HG02588 (cell line): Measurements from ENCODE around the gene PDZD2.

Source experiments
- ATAC-seq: cut with Tn5 transposase; IDR thresholded peaks from one replicate; pipeline ENCODE4 v1.9.1; 2021; ENCODE audit warnings: mild to moderate bottlenecking, moderate library complexity; ENCODE audit not compliant: unreplicated experiment

PDZD2 gene

DNA sequence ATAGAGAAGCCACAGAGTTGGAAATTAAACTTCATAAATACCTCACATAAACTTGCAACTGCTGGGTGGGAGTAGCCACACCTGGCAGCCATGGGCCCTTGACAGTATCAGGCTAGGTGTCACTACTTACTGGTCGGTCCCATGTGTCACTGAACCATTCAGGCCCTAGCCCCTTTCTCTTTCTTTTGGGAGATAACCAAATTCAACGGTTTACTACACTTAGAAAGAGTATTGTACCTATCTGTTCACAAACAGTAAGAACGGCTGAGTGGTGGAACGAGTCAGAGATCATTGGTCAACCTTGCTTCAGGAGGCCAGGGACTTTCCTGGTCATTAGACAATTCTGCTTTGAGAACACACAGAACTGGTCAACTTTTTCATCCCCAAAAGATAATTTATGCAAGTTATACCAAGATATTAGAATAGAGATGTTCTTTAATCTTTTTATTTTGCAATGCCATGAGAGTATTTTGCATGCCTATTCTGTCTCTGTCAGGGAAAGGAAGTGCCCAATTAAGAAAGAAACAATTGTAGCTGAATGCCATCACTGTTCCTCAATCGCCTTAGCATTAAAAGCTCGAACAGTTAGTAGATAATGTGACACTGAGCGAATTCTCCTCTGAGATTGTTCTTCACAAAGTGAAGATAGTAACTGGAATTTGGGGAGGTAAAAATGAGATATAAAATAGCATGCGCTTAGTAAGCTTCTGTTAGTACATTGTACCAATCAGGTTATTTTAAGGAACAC lies 484.3 kb downstream of the PDZD2 start:
- peak; percentile 67 for ATAC-seq

DNA sequence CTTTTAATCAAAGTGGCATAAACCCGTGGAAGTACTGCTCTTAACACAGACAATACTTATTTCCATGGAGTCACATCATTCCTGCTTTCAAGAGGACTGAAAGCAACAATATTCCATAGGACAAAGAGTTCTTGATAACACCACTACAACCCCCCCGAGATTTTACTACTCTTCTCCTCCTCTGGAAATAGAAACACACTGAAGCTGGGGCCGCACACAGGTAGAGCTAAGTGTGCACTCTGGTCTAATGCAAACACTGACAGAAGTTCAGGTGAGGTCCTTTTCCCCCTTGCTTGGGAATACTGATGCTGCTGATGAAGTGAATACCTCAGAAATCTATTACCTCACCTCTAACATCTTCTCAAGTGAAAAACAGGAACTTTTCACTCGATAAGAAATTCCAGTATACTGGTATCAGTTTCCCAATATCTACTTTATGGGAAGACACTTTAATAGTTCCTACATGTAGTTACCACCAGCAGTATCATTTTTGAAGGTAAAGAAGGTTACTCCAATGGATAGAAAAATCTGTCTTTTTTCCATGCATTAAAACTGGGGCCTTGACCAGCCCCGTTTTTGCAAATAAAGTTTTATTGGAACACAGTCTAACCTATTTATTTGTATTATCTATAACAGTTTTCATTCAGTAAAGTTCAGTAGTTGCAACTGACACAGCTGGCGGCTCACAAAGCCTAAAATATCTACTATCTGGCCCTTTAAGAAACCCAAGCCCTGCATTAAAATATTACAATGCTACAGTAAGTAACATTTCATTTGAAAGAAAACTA lies 485.2 kb downstream of the PDZD2 start:
- ATAC-seq: no peak

DNA sequence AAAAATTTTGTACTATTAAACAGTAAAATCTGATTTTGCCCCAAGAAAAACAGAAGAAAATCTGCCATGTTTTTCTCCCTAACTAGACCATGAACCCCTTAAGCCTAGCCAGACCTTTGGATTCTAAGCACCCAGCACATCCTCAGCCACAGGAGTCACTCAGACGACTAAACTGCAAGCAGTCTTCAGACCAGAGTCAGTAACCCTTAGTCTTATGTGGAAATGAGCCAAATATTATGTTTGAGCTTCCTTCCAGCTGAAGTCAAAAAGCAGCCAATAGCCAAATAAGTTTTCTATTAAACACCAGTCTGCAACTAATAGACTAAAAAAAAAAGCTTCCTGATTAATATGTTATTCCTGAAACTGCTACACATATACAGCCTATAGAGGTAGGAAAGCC lies 487.8 kb downstream of the PDZD2 start:
- ATAC-seq: no peak

DNA sequence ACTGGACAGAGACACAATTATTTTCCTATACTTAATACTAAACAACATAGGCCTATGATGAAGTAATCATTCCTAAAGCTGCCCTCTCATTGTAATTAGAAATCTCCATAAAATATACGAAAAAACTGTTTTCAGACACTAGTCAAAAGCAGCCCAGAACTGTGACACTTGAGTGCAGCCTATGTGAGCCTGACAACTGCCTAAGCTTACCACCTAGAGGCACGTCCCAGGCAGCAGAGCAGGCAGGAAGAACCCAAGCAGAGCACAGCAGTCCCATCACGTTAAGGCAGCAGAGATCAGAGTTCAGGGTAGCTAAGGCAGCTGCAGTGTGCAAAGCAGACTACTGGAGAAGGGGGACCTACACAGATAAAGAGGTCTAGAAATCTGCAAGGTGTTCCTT lies 488.8 kb downstream of the PDZD2 start:
- no peak for ATAC-seq

DNA sequence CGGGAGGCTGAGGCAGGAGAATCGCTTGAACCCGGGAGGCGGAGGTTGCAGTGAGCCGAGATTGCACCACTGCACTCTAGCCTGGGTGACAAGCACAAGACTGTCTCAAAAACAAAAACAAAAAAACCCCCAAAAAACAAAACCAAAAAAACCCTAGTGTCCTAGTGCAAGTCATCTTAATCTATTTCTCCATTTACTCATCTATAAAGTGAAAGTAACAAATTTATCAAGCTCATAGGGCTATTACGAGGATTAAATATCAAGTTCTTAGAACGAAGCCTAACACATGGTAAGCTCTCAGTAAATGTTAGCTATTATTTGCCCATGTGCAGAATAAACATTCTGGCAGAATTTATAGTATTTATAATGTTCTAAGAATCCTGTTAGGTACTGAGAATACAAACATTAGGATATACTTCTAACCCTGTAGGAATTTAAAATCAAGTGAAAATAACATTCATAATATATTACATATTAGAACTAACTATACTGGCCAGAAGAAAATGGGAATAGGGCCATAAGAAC lies 490.2 kb downstream of the PDZD2 start:
- no peak for ATAC-seq

DNA sequence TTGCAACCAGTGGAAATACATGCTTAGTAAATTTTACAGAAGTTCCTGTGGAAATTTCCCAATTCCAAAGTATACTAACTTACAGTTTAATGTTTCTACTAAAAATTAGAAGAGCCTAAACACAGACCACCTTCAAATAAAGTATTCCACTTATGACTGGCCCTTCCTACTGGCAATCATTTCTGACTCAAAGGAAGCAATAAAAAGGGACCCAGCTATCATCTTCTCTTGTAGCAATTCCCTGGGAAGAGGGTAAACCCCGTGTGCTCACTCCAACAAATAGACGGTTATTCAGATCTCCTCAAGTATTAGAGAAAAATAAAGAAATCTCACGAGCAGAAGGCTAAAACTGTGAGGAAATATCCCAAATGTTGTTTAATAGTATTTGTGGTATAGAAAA lies 491.9 kb downstream of the PDZD2 start:
- ATAC-seq: no peak

DNA sequence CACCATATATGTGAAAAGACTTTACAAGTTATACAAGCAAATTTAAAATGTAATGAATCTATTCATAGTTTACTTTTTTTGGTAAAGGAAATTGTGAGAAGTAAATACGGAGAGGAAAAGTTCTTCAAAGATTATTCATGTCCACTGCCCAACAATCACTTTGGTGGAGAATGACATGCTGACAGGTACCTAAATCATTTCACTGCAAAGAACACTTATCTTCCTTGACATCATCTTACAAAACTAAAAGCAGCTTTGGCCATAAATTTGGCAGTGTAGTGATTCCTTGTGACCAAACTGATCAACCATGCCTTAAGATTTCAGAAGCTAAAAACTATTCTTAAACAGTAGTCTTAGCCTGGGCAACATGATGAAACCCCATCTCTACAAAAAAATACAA lies 492.7 kb downstream of the PDZD2 start:
- no peak for ATAC-seq

DNA sequence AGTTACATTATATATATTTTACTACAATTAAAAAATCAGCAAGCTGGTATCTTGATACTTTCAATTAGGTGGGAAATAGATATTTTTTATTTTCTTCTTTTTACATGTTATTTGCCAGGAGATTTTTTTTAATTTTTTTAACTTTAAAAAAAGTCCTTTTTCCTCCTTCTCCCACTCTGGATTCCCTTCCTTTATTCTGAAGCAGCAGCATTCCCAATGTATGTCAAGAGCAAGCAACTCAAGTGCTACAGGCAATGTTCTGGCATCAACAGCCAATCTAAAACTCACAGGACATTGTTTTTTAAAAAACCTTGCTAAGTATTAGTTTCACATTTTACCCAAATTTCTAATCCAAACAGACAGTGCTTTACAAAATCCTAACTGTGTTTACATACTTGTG lies 493.8 kb downstream of the PDZD2 start:
- ATAC-seq: no peak

DNA sequence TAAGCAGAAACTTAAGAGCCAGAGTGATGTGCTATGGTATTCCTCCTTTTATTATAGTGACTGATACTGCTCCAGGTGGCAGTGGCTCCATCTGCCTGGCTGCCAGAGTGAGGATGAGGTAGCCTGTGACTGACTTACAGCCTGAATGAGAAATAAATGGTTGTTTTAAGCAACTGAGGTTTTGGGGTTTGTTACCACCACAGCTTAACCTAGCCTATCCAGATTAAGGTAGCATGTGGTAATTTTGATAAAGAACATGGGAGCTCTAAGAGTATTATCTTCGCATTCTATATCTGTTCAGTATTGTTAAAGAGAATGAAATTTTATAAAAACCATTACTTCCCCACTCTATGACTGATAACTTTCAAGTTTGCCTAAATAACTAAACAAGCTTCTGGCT lies 496.2 kb downstream of the PDZD2 start:
- ATAC-seq: no peak

DNA sequence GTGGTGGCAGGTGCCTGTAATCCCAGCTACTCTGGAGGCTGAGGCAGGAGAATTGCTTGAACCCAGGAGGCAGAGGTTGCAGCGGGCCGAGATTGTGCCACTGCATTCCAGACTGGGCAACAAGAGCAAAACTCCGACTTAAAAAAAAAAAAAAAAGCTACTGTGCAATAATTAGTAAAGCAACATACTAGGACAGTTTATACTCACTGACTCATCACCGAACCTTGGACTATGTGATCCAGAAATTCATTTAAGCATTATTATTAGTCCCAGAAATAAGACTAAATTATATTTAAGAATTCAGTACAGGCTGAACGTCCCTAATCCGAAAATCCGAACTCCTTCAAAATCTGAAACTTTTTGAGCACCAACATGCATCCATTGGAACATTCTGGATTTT lies 497.4 kb downstream of the PDZD2 start:
- no peak for ATAC-seq

DNA sequence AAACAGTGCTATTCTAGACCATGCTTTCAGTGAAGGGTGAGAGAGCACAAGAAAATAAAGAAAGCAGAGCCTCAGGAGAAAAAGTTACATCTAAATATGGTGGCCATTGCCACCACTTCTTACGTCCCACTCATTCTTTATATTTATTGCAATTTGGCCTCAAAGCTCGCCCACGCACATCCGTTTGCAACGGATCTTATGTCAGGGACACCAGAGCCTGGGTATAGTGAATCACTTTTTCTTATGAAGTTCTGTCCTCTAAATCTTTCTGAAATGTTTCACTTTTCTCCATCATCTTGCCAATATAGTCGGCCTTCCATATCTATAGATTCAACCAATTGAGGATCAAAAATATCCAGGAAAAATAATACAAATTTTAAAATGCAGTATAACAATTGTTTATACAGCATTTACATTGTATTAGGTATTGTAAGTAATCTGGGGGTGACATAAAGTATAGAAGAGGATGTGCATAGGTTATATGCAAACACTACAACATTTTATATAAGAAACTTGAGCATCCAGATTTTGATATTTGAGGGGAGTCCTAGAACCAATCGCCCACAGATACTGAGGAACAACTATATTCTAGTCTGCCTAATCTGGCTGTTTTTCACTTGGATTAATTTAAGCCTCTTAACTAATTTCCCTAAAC lies 500.0 kb downstream of the PDZD2 start:
- no peak for ATAC-seq

DNA sequence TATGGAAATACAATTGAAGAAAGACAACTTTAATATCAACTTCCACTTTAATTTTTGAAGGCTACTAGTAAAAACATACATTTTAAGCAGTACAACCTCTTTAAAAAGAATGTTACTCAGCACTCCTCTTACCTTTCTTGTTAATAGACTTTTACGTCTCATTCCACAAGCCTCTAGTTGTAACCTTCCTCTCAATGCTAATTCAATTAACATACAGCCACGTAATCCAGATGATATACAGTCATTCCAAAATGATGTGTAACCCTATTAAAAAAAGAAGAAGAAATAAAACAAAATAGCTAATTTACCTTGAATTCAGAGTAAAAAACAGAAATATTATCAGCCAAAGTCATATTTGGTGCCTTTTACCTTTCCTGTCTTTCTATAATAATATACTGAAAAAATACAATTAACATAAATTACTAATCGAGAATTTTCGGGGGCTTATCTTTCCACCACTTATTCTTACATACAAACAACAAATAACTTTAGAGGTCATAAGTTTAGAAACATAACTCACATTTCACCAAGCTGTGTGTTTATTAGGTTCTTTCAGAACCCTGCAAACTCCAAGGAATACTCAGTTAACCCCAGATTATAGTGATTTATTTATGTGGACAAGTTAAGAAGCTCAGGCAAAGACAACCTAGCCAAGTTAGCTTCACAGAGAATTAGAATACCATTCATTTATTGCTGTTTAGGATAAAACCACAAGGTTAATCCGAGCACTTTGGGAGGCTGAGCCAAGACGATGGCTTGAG lies 504.9 kb downstream of the PDZD2 start:
- ATAC-seq: no peak

DNA sequence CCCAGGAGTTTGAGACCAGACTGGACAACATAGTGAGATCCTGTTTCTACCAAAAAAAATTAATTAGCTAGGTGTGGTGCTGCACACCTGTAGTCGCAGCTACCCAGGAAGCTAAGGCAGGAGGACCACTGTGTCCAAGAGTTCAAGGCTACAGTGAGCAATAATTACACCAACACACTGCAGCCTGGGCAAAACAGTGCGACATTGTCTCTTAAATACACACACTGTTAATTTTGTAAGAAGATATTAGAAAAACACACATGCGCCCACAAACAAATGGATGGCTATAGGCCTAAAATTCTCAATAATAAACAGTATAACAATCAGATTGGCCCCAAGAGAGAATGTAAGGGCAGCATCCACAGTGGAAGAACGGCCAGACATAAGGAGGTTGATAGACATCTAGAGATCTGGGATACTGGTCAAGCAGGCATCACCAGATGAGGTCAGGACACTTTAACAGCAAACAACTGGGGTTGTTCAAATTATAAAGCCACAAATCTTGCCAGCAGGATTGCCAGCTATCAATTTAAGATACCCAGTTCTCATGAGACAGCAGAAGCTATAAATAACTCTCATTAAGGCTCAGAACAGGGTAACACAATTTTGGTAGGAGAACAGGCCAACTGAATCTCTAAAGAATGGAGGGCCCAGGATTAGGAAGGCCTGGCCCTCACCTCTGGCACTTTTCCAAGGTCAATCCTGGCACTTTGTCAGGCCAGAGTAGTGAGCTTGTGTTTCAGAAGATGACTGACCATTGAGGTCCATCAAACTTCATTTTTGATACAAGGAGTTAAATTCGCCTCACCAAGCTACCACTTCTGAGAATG lies 505.7 kb downstream of the PDZD2 start:
- ATAC-seq: no peak

DNA sequence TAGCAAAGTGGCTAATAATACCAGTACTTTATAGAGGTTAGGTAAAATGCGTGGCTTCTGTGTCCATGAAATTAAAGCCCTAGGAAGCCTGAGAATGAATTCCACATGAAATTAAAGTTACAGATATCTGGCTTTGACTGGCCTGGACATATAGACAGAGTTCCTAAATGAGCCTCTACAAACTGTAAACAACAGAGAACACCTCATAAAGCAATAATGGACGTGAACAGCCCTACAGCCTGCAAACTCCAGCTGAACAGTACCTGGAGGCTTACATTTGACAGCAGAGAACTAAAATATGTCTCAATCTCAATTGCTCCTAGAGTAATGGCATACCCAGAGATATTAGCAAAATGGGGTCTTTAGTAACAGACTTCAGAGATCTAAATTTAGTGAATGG lies 506.4 kb downstream of the PDZD2 start:
- no peak for ATAC-seq

DNA sequence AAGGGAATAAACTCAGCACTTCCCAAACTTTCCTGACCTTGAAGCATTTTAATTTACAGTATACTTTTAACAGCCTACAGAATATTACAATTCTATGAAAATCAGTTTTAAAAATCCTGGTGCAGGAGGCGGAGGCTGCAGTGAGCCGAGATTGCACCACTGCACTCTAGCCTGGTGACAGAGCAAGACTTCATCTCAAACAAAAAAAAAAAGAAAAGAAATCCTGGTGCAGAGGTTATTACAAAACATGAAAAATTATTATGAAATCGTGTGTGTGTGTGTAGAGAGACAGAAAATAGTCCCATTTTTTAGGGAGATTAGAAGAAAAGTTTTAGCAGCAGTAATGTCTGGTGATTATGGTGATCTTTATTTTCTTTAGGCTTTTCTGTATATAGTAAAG lies 508.3 kb downstream of the PDZD2 start:
- no peak for ATAC-seq

DNA sequence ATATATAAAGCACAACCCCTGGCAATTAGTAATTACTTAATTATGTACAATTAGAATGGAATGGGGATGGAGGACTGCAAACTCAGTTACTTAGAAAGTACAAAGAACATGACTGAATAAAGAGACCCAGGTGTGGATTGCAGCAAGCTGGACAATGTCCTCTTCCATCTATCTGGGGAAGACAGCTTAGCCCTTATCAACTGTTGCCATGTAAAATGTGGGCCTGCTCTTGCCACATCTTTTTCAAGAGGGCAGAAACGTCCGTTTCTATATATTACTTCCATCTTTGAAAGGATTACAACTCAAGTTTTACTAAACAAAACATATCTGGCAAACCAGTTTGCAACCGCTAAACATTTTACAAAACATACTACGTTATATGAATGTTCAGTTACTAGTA lies 509.0 kb downstream of the PDZD2 start:
- no peak for ATAC-seq

DNA sequence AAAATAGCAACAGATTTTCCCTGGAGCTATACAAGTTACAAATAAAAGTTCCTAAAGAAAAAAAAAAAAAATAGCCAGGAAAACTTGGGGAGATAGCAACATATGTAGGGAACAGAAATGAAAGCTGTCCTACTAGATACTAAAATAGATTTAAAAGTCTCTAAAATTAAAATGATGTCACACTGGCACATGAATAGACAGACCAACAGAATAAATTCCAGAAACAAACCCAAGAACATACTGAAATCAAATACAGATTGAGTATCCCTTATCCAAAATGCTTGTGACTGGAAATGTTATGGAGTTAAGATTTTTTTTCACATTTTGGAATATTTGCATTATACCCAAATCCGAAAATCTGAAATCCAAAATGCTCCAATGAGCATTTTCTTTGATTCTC lies 511.4 kb downstream of the PDZD2 start:
- ATAC-seq: no peak

DNA sequence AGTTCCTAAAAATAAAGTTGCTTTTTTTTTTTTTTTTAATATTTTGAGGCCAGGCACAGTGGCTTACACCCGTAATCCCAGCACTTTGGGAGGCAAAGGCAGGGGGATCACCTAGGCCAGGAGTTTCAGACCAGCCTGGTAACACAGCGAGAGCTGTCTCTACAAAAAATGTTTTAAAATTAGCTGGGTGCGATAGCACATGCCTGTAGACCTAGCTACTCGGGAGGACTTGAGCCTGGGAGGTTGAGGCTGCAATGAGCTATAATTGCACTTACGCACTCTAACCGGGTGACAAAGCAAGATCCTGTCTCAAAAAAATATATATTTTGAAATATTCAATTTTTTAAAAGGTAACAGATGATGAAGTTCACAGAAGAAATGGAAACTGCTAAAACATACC lies 512.3 kb downstream of the PDZD2 start:
- ATAC-seq: no peak

DNA sequence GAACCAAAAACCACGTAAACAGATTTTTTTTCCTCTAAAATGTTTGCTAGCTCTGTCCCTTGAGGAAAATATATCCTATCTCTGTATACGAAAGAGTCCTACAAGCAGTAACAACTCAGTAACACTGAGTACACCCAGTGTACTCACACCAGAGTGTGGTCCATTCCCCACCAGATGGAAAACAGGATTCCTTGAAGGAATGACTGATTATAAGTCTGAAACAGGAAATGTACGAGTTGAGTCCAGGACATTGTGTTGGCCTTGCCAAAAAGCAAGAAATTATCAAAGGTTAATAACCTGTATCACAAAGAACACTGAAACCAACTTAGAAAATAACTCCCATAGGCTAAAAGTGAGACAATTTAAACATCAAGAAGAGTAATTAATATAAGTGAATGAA lies 514.8 kb downstream of the PDZD2 start:
- ATAC-seq: no peak

DNA sequence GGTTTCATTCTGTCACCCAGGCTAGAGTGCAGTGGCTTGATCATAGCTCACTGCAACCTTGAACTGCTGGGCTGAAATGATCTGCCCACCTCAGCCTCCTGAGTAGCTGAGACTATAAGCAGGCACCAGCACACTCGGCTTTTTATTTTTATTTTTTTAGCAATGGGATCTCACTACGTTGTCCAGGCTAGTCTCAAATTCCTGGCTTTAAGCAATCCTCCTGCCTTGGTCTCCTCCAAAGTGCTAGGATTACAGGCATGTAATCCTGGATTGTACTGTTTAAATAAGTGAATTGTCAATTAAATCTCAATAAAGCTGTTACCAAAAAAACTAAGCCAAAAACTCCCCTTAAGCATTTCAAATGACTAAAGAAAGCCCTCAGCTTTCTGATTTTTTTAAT lies 516.3 kb downstream of the PDZD2 start:
- no peak for ATAC-seq
